Sigmoid colon (tissue), 4 donors: Measurements from ENCODE around the gene MKRN1.

Source experiments
- CTCF ChIP-seq, 4 experiments: fragments of 450-650 bp in 3 of 4; fragments of 200-600 bp in 1 of 4; IDR thresholded peaks; one replicate each; pipeline ENCODE4 v1.5.1; 2016 to 2019; ENCODE audit warnings: antibody characterized with exemption in 4 of 4, mild to moderate bottlenecking in 3 of 4, moderate library complexity in 2 of 4
- POLR2A ChIP-seq, 2 donors: fragments of 450-650 bp; IDR thresholded peaks; one replicate each; pipeline ENCODE4 v1.6.1; 2016; ENCODE audit warnings: antibody characterized with exemption in 2 of 2, mild to moderate bottlenecking in 2 of 2, moderate library complexity in 2 of 2
- POLR2AphosphoS5 ChIP-seq, 4 donors: sonication (generic); formaldehyde crosslinking; IDR thresholded peaks; one replicate each; pipeline ENCODE4 v1.6.1; 2017; ENCODE audit warnings: antibody characterized with exemption in 4 of 4

GRCh38 chr7:140479739-140480084 lies 407 bp upstream of the MKRN1 start:
- TF ChIP-seq POLR2AphosphoS5 (IDR thresholded peaks at IDR 0.05) = no peak
- no peak for TF ChIP-seq CTCF (IDR thresholded peaks at IDR 0.05)
- TF ChIP-seq POLR2A (IDR thresholded peaks at IDR 0.05) = no peak
